22Rv1 (cell line): ENCODE data around the gene GPR155.
"Not testable (repeated sequence)": the region's sequence is repeated elsewhere in the genome, so short reads cannot be mapped to it uniquely, and the experiment has no call there.

Experiments
- H3K27ac ChIP-seq: fragments of 450-650 bp; 2 replicates; pipeline ENCODE4 v1.5.1; 2017
- CTCF ChIP-seq: fragments of 450-650 bp; IDR thresholded peaks from 2 replicates; pipeline ENCODE4 v1.5.1; 2017; ENCODE audit warnings: mild to moderate bottlenecking
- ZFX ChIP-seq: fragments of 450-650 bp; IDR thresholded peaks from 2 replicates; pipeline ENCODE4 v1.6.1; 2017; ENCODE audit warnings: antibody characterized with exemption, borderline replicate concordance

Gene GPR155

DNA sequence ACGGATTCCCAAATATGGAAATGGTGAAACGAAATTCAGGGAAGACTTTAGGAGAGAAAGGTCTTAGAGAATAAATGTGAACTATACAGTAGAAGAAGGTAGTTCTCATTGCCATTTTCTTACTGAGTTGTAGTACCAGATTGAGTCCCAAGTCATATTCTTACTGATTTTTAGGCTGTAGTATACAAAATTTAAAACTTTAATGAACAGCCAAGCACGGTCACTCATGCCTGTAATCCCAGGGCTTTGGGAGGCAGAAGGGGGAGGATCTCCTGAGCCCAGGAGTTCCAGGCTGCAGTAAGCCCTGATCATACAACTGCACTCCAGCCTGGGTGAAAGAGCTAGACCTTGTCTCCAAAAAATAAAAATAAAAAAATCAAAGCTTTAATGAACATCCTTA is 89.1 kb downstream of the GPR155 start:
- no peak overlapping the region for H3K27ac ChIP-seq
- TF ChIP-seq ZFX (no peak), CTCF (no peak)

- no peak for TF ChIP-seq ZFX
- no peak for TF ChIP-seq CTCF
- peak overlapping the region; percentile 62 for H3K27ac ChIP-seq
Measured at GRCh38 chr2:174395969-174396630, 90.7 kb downstream of the GPR155 start.

GRCh38 chr2:174395284-174395968 is 91.4 kb downstream of the GPR155 start, which contains the start of gene SCRN3:
TSS of gene SCRN3 (plus strand) at chr2:174395730. CDS start at chr2:174398284, 2,554 bp downstream.
- no peak for TF ChIP-seq ZFX
- no peak for TF ChIP-seq CTCF
- H3K27ac ChIP-seq: peak within 1 kb of the TSS; percentile 62

DNA sequence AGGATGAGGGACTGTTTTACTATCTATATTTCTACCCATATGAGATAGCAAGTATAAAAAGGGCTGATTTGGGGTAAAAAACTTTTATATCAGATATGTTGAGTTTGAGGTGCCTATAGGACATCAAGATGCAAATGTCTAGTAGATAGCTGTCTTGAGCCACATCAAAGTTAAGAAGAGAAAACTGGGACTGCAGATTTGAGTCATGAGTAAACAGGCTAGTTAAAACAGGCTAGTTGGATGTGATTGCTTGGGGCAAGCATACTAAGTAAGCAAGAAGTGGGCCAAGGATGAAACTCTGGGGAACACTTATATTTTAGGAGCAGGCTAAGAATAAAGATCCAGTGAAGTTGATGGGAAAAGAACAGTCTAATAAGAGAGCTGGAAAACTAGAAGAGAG is 94.1 kb downstream of the GPR155 start:
- TF ChIP-seq CTCF (no peak), ZFX (no peak)
- no peak overlapping the region for H3K27ac ChIP-seq

GRCh38 chr2:174390303-174390702 is 96.5 kb downstream of the GPR155 start:
- not testable (repeated sequence) for H3K27ac ChIP-seq

DNA sequence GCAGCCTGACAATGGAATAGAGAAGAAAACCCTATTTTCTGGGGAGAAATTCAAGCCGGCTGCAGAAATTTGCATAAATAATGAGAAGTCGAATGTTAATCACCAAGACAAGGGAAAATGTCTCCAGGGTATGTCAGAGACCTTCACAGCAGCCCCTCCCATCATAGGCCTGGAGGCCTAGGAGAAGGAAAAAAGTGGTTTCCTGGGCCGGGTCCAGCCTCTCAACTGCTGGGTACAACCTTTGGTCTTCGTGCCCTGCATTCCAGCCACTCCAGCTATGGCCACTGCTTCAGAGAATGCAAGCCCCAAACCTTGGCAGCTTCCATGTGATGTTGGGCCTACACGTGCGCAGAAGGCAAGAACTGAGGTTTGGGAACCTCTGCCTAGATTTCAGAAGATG is 97.3 kb downstream of the GPR155 start:
- no peak for TF ChIP-seq ZFX
- TF ChIP-seq CTCF: no peak
- no peak overlapping the region for H3K27ac ChIP-seq

GRCh38 chr2:174388706-174389105 is 98.1 kb downstream of the GPR155 start:
- not testable (repeated sequence) for H3K27ac ChIP-seq

DNA sequence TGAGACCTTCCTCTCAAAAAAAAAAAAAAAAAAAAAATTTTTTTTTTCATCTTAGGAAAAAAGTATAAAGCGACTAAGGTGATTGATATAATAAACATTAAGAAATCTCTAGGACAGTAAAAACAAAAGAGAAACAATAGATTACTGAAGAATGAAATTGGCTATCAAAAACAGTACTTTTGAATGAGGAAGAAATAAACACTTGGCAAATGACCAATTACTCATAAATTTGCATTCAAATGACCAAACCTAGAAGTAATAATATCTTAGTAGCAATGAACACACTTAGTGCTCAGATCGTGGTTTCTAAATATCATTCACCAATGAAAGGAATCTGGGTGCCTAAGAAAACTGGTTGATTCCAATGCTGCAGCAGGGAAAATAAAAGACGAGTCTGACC is 101.6 kb downstream of the GPR155 start:
- no peak overlapping the region for H3K27ac ChIP-seq
- TF ChIP-seq CTCF: no peak
- TF ChIP-seq ZFX: no peak
